Measurements from ENCODE around the gene UBE2J1. TPM values are rescaled to one million over a fixed set of nuclear protein-coding genes. Genes with fewer than 3 reads are reported as not detected.

Gene UBE2J1
- total RNA-seq, 2 donors from 2014 or later = 20.6 to 21.4 TPM

GRCh38 chr6:89287351-89288028, 65.0 kb downstream of the UBE2J1 start:
- no peaks in the 10 kb centered on the region for H3K4me1 Mint-ChIP-seq (ENCODE audit: low read depth)
- ATAC-seq (replicated peaks in 1 of 2) = no peak
- DNase-seq = no peak
- no peak overlapping the region for H3K27ac Mint-ChIP-seq
- H3K27me3 Mint-ChIP-seq (ENCODE audit: low read depth) = no peaks in the 10 kb centered on the region
- H3K4me3 Mint-ChIP-seq = no peak overlapping the region
- no peaks in the 10 kb centered on the region for H3K9me3 Mint-ChIP-seq
- no peaks in the 10 kb centered on the region for H3K36me3 Mint-ChIP-seq (ENCODE audit: insufficient read depth in 2 of 2)

- no peaks in the 10 kb centered on the region for H3K9me3 Mint-ChIP-seq
- no peaks in the 10 kb centered on the region for H3K4me1 Mint-ChIP-seq (ENCODE audit: low read depth)
- H3K27ac Mint-ChIP-seq = no peak overlapping the region
- H3K4me3 Mint-ChIP-seq = no peak overlapping the region
- no peaks in the 10 kb centered on the region for H3K27me3 Mint-ChIP-seq (ENCODE audit: low read depth)
- ATAC-seq (replicated peaks in 1 of 2) = no peak
- DNase-seq = no peak
- H3K36me3 Mint-ChIP-seq (ENCODE audit: insufficient read depth in 2 of 2) = no peaks in the 10 kb centered on the region
These were observed 66.0 kb downstream of the UBE2J1 start for GRCh38 chr6:89286516-89286915.

- no peaks in the 10 kb centered on the region for H3K36me3 Mint-ChIP-seq (ENCODE audit: insufficient read depth in 2 of 2)
- H3K27ac Mint-ChIP-seq = no peak overlapping the region
- H3K9me3 Mint-ChIP-seq = no peaks in the 10 kb centered on the region
- no peak for ATAC-seq (replicated peaks in 1 of 2)
- H3K27me3 Mint-ChIP-seq (ENCODE audit: low read depth) = no peaks in the 10 kb centered on the region
- H3K4me1 Mint-ChIP-seq (ENCODE audit: low read depth) = no peaks in the 10 kb centered on the region
- H3K4me3 Mint-ChIP-seq = no peak overlapping the region
- no peak for DNase-seq
These were observed 67.4 kb downstream of the UBE2J1 start for GRCh38 chr6:89284963-89285735.

GRCh38 chr6:89284081-89284480, 68.4 kb downstream of the UBE2J1 start:
- no peaks in the 10 kb centered on the region for H3K4me1 Mint-ChIP-seq (ENCODE audit: low read depth)
- H3K36me3 Mint-ChIP-seq (ENCODE audit: insufficient read depth in 2 of 2) = no peaks in the 10 kb centered on the region
- H3K4me3 Mint-ChIP-seq = no peak overlapping the region
- H3K27ac Mint-ChIP-seq = no peak overlapping the region
- DNase-seq = no peak
- H3K9me3 Mint-ChIP-seq = no peaks in the 10 kb centered on the region
- ATAC-seq (replicated peaks in 1 of 2) = no peak
- no peaks in the 10 kb centered on the region for H3K27me3 Mint-ChIP-seq (ENCODE audit: low read depth)

GRCh38 chr6:89282749-89283148, 69.8 kb downstream of the UBE2J1 start:
- Mint-ChIP-seq H3K27me3 (ENCODE audit: low read depth) (no peaks in the 10 kb centered on the region), H3K4me3 (no peak overlapping the region), H3K4me1 (ENCODE audit: low read depth) (no peaks in the 10 kb centered on the region)

GRCh38 chr6:89281779-89282246, 70.7 kb downstream of the UBE2J1 start:
- H3K36me3 Mint-ChIP-seq (ENCODE audit: insufficient read depth in 2 of 2) = no peaks in the 10 kb centered on the region
- H3K27ac Mint-ChIP-seq = no peak overlapping the region
- no peaks in the 10 kb centered on the region for H3K27me3 Mint-ChIP-seq (ENCODE audit: low read depth)
- ATAC-seq (replicated peaks in 1 of 2) (peak; percentile 61 to 77), DNase-seq (peak; percentile 42 to 59)
- H3K4me1 Mint-ChIP-seq (ENCODE audit: low read depth) = no peaks in the 10 kb centered on the region
- no peaks in the 10 kb centered on the region for H3K9me3 Mint-ChIP-seq
- H3K4me3 Mint-ChIP-seq = no peak overlapping the region

More at GRCh38 chr6:89282749-89283148, 69.8 kb downstream of the UBE2J1 start:
- DNase-seq (no peak), ATAC-seq (replicated peaks in 1 of 2) (no peak)
- Mint-ChIP-seq H3K27ac (no peak overlapping the region), H3K9me3 (no peaks in the 10 kb centered on the region), H3K36me3 (ENCODE audit: insufficient read depth in 2 of 2) (no peaks in the 10 kb centered on the region)

- no peak for ATAC-seq (replicated peaks in 1 of 2)
- Mint-ChIP-seq H3K27me3 (ENCODE audit: low read depth) (no peaks in the 10 kb centered on the region), H3K4me1 (ENCODE audit: low read depth) (no peaks in the 10 kb centered on the region)
These were observed 73.6 kb downstream of the UBE2J1 start for GRCh38 chr6:89278956-89279355.

More at GRCh38 chr6:89278956-89279355, 73.6 kb downstream of the UBE2J1 start:
- DNase-seq = no peak
- Mint-ChIP-seq H3K27ac (no peak overlapping the region), H3K9me3 (no peaks in the 10 kb centered on the region), H3K4me3 (no peak overlapping the region), H3K36me3 (ENCODE audit: insufficient read depth in 2 of 2) (no peaks in the 10 kb centered on the region)

Other genes with a start within 250 kb of the UBE2J1 start
- under 1 TPM; 0.23 to 0.46 TPM for gene SRSF12, start 234.7 kb downstream of the UBE2J1 start, total RNA-seq
- gene PM20D2, start 206.7 kb downstream of the UBE2J1 start, total RNA-seq = 10 to 100 TPM; 11.6 to 17.6 TPM
- gene GABRR1, start 135.4 kb downstream of the UBE2J1 start, total RNA-seq = not detected
- gene GABRR2, start 37.4 kb downstream of the UBE2J1 start, total RNA-seq = under 1 TPM; 0.46 to 0.74 TPM
- gene RRAGD, start 59.6 kb upstream of the UBE2J1 start, total RNA-seq = 10 to 100 TPM; 11.8 to 12.2 TPM
- gene ANKRD6, start 80.4 kb upstream of the UBE2J1 start, total RNA-seq = 1 to 10 TPM; 4.2 to 5.5 TPM